AG04450 (cell line): Measurements from ENCODE around the gene ZNF593. TPM values are rescaled to one million over a fixed set of nuclear protein-coding genes. Genes with fewer than 3 reads are reported as not detected.

ENCODE experiments used
- CTCF ChIA-PET: fragments of 300-600, 350-600 bp; formaldehyde crosslinking; extraction: SDS; loops from one replicate; lab custom pipeline; 2022; ENCODE audit warnings: antibody characterized with exemption, inconsistent platforms; lab: Charles Lee
- POLR2A ChIA-PET: fragments of 350-600 bp; formaldehyde crosslinking; extraction: SDS; loops from one replicate; lab custom pipeline; 2021; ENCODE audit warnings: antibody characterized with exemption, inconsistent platforms; lab: Yijun Ruan, JAX
- DNase-seq: peaks from one replicate; pipeline ENCODE4 v3.0.0-alpha.2; 2011; ENCODE audit warnings: low read depth, low spot score
- H3K27ac ChIP-seq: one replicate; pipeline ENCODE4 v1.5.1; 2012; ENCODE audit warnings: low read depth, low read length, control low read depth
- H3K27me3 ChIP-seq: one replicate; pipeline ENCODE4 v1.6.0; 2012; ENCODE audit warnings: low read length; ENCODE audit not compliant: control insufficient read depth, insufficient read depth
- H3K4me3 ChIP-seq: 2 replicates; pipeline ENCODE4 v1.5.1; 2011; ENCODE audit warnings: mild to moderate bottlenecking, low read depth, low read length, control low read depth
- H3K9me3 ChIP-seq: 2 replicates; pipeline ENCODE4 v1.5.1; 2012; ENCODE audit warnings: low read length; ENCODE audit not compliant: control insufficient read depth, insufficient read depth
- CTCF ChIP-seq: IDR thresholded peaks from 2 replicates; pipeline ENCODE4 v1.5.1; 2011; ENCODE audit warnings: low read depth, low read length, control low read depth, inconsistent platforms
- polyA plus RNA-seq: library from polyadenylated mRNA; depleted of rRNA; stranded (reverse); fragments of >200 nt; gene quantifications from 2 replicates; pipeline ENCODE4 v1.2.3, GENCODE V29; 2011

ZNF593 gene
- polyA plus RNA-seq, 1 experiment = 19.7 TPM

GRCh38 chr1:26132834-26133167 is 36.9 kb upstream of the ZNF593 start:
- POLR2A ChIA-PET = no interaction called here
- Histone ChIP-seq H3K27me3 (peaks cover 13% of the 10 kb centered on the region), H3K27ac (no peak overlapping the region), H3K4me3 (no peak overlapping the region), H3K9me3 (no peaks in the 10 kb centered on the region)
- no peak for DNase-seq
- TF ChIP-seq CTCF = no peak
- CTCF ChIA-PET = interaction anchor here (0.7 to 1.8 kb wide), 3 partner anchors 12 to 101 kb away, joined by 3 to 8 read pairs (median 3); partner anchors contain the start of gene CEP85

DNA sequence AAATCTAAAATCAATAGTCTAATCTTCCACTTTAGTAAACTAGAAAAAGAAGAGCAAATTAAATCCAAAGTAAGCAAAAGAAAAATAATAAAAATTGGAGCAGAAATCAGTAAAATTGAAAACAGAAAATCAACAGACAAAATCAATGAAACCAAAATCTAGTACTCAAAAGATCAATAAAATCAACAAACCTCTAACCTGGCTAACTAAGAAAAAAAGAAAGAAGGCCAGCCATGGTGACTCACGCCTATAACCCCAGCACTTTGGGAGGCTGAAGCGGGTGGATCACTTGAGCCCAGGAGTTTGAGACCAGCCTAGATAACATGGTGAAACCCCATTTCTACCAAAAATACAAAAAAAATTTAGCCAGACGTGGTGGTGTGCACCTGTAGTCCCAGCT is 35.2 kb upstream of the ZNF593 start:
- no peak for TF ChIP-seq CTCF
- no peak overlapping the region for H3K27ac ChIP-seq
- POLR2A ChIA-PET = no interaction called here
- no peak overlapping the region for H3K4me3 ChIP-seq
- CTCF ChIA-PET = no interaction called here
- peaks cover 10% of the 10 kb centered on the region for H3K27me3 ChIP-seq
- no peaks in the 10 kb centered on the region for H3K9me3 ChIP-seq
- no peak for DNase-seq

DNA sequence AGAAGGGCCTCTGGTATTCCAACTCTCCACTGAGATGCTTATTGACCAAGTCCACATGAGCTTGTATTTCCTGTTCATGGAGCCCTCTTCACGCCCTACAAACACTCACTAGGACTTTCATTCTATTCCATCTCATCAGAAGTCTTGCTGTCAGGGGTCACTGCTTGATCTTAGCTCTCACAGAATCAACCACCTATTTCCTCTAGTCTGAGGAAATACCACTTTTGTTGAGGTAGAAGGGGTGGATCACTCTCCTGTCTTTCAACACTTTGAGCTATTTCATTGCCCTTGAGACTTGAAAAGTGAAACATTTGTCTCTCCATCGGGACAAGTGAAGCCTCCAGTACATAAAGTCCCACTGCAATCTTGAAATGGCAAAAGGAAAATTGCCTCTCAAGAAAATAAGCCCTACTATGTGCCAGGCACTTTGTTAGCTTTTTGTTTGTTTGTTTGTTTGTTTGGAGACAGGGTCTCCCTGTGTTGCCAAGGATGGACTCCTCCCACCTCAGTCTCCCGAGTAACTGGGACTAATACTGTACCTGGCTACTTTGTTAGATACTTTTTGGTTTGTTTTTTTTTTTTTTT is 30.6 kb upstream of the ZNF593 start:
- Histone ChIP-seq H3K27me3 (no peaks in the 10 kb centered on the region), H3K27ac (no peak overlapping the region), H3K4me3 (no peak overlapping the region), H3K9me3 (no peaks in the 10 kb centered on the region)
- no peak for TF ChIP-seq CTCF
- ChIA-PET POLR2A (no interaction called here), CTCF (interaction anchor here (1.6 kb wide), 1 partner anchor 31 kb away, joined by 6 read pairs; no protein-coding TSS in a partner anchor)
- DNase-seq = no peak

DNA sequence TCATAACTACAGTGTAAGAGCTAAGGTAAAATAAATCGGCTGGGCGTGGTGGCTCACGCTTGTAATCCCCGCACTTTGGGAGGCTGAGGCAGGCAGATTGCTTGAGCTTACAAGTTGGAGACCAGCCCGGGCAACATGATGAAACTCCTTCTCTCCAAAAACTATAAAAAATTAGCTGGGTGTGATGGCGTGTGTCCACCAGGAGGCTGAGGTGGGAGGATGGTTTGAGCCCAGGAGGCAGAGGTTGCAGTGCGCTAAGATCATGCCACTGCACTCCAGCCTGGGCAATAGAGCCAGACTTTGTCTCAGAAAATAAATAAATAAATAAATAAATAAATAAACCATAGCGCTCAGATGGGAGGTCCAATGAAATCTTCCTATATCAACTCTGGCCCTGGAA is 27.5 kb upstream of the ZNF593 start:
- DNase-seq = no peak
- Histone ChIP-seq H3K9me3 (no peaks in the 10 kb centered on the region), H3K4me3 (no peak overlapping the region), H3K27me3 (peaks cover 6% of the 10 kb centered on the region), H3K27ac (no peak overlapping the region)
- POLR2A ChIA-PET = interaction anchor here (0.7 kb wide), 1 partner anchor 388 kb away, joined by 6 read pairs; no protein-coding TSS in a partner anchor
- CTCF ChIA-PET = interaction anchor here (0.7 to 6.2 kb wide), 7 partner anchors 19 to 107 kb away, joined by 3 to 65 read pairs (median 6); no protein-coding TSS in a partner anchor
- TF ChIP-seq CTCF = peak; percentile 14; the same call in 1 of the 2 replicates
